Stomach (tissue), 9 donors: ENCODE data around the gene GSG1L. TPM values are rescaled to one million over a fixed set of nuclear protein-coding genes. Genes with fewer than 3 reads are reported as not detected.

Experiments
- DNase-seq, 2 donors: peaks; one replicate each; pipeline versions ENCODE4 v3.0.0 to v3.0.0-alpha.2; 2013 to 2019
- H3K27ac ChIP-seq, 5 donors: fragments of 200-600 bp in 4 of 5; sonication (generic) in 4 of 5; one replicate each; pipeline ENCODE4 v1.5.1; 2013 to 2019; ENCODE audit warnings: mild to moderate bottlenecking in 1 of 5, moderate library complexity in 1 of 5
- H3K27me3 ChIP-seq, 3 donors: fragments of 200-600 bp; sonication (generic); one replicate each; pipeline ENCODE4 v1.5.1; 2017 to 2019; ENCODE audit warnings: mixed run types in 1 of 3
- H3K36me3 ChIP-seq, 4 donors: fragments of 200-600 bp; sonication (generic); 1 replicate in 3 of 4; 2 replicates in 1 of 4; pipeline ENCODE4 v1.5.1; 2016 to 2019
- H3K4me1 ChIP-seq, 4 donors: fragments of 200-600 bp; sonication (generic); one replicate each; pipeline ENCODE4 v1.5.1; 2016 to 2019
- H3K4me3 ChIP-seq, 4 donors: fragments of 200-600 bp; sonication (generic) in 3 of 4; one replicate each; pipeline ENCODE4 v1.5.1; 2016 to 2019; ENCODE audit warnings: mild to moderate bottlenecking in 1 of 4
- H3K9me3 ChIP-seq, 4 donors: fragments of 200-600 bp; sonication (generic); one replicate each; pipeline ENCODE4 v1.5.1; 2016 to 2019
- EP300 ChIP-seq: sonication (generic); formaldehyde crosslinking; IDR thresholded peaks from one replicate; pipeline ENCODE4 v1.6.1; 2017; ENCODE audit warnings: antibody characterized with exemption
- POLR2A ChIP-seq, 4 donors: fragments of 450-650 bp; IDR thresholded peaks; one replicate each; pipeline ENCODE4 v1.6.1; 2016; ENCODE audit warnings: antibody characterized with exemption in 4 of 4, control low read depth in 2 of 4, mild to moderate bottlenecking in 1 of 4, moderate library complexity in 1 of 4
- POLR2AphosphoS5 ChIP-seq, 3 donors: sonication (generic); formaldehyde crosslinking; IDR thresholded peaks; one replicate each; pipeline ENCODE4 v1.6.1; 2016; ENCODE audit warnings: antibody characterized with exemption in 3 of 3
- WGBS, 5 donors: extraction: QIAGEN DNeasy Blood & Tissue Kit in 3 of 5; methylation state at CpG; one replicate each; pipeline versions ENCODE4 v1.1.5 to v1.1.7; 2013 to 2018; 5-methylcytosine and 5-hydroxymethylcytosine counted together
- intact Hi-C: fragments of 100-400 bp; cut with DNase I; formaldehyde crosslinking; loops from one replicate; pipeline ENCODE4 v1.15.1; 2023; ENCODE audit warnings: low total_unique reads
- polyA plus RNA-seq, 3 donors: library from polyadenylated mRNA; stranded (reverse); fragments of 200-250 nt; gene quantifications; one replicate each; pipeline ENCODE4 v1.2.3, GENCODE V29; 2013
- total RNA-seq, 5 donors: library from RNA; depleted of rRNA; stranded (reverse); fragments of >200 nt; gene quantifications; one replicate each; pipeline versions ENCODE4 v1.1.0 to v1.2.3, GENCODE V29; 2014 to 2016
- TF ChIP-seq, protein P1 (sequence below), 7 experiments: fragments of 450-650 bp in 4 of 7; fragments of 200-600 bp in 3 of 7; sonication (generic) in 3 of 7; IDR thresholded peaks; one replicate each; pipeline ENCODE4 v1.5.1; 2016 to 2019; ENCODE audit warnings: antibody characterized with exemption in 7 of 7, control low read depth in 2 of 7, mild to moderate bottlenecking in 1 of 7
- donor health status: healthy with polysubstance abuse.
- donor health status: Bipolar disorder and iron deficiency.
- donor health status: healthy.

Gene GSG1L
- total and polyA plus RNA-seq, 8 donors = 0.06 TPM; not detected in 7

DNA sequence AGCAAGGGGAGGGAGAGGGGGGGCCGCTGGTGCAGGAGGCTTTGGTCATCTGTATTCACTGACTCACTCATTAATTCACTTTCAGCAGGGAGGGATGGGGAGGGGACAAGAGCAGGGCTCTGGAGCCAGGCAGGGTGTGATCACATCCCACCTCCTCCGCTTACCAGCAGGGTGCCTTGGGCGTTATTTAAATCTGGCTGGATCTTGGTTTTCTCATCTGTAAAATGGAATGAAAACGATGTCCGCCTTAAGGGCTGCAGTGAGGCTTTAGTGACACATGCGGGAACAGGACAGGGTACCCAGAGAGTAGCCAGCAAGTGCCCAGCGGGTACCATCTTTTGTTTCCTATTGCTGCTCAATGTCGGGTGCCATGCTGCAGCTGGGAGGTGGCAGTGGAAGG lies 161.0 kb downstream of the GSG1L start:
- WGBS, 5 donors = 77 to 82% (median 80%) methylated on average over 7 to 8 of the region's 8 CpGs
- DNase-seq = no peak
- Histone ChIP-seq H3K27ac (no peak overlapping the region), H3K9me3 (no peaks in the 10 kb centered on the region), H3K4me3 (no peak overlapping the region), H3K27me3 (peaks cover 0 to 44% (median 0%) of the 10 kb centered on the region in 3 donors), H3K4me1 (no peaks in the 10 kb centered on the region), H3K36me3 (no peaks in the 10 kb centered on the region)
- intact Hi-C loops = no loop called here
- no peak for TF ChIP-seq POLR2AphosphoS5 (IDR thresholded peaks at IDR 0.05)
- no peak for TF ChIP-seq EP300
- TF ChIP-seq, protein P1, sequence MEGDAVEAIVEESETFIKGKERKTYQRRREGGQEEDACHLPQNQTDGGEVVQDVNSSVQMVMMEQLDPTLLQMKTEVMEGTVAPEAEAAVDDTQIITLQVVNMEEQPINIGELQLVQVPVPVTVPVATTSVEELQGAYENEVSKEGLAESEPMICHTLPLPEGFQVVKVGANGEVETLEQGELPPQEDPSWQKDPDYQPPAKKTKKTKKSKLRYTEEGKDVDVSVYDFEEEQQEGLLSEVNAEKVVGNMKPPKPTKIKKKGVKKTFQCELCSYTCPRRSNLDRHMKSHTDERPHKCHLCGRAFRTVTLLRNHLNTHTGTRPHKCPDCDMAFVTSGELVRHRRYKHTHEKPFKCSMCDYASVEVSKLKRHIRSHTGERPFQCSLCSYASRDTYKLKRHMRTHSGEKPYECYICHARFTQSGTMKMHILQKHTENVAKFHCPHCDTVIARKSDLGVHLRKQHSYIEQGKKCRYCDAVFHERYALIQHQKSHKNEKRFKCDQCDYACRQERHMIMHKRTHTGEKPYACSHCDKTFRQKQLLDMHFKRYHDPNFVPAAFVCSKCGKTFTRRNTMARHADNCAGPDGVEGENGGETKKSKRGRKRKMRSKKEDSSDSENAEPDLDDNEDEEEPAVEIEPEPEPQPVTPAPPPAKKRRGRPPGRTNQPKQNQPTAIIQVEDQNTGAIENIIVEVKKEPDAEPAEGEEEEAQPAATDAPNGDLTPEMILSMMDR (IDR thresholded peaks at IDR 0.05) = no peak
- TF ChIP-seq POLR2A (IDR thresholded peaks at IDR 0.05) = no peak

DNA sequence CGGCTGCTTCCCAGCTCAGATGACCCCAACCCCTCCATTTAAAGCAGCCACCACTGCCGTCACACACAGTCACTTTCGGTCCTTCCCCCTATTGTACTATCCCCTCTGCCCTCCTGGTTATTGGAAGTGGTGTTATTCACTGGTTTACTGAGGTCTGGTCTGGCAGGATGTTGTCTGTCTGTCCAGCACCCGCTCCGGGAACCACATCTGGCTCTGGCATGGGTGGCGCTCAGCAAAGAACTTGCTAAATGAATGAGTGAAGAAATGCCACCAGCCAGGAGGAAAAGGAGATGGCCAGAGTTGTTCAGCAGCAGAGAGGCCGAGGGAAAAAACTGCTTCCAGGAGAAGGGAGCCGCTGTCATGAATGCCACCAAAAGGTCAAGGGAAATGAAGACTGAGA lies 161.6 kb downstream of the GSG1L start:
- Histone ChIP-seq H3K4me3 (no peak overlapping the region), H3K27me3 (peaks cover 0 to 42% (median 0%) of the 10 kb centered on the region in 3 donors), H3K9me3 (peaks cover 0 to 3% (median under 1%) of the 10 kb centered on the region in 4 donors), H3K36me3 (no peaks in the 10 kb centered on the region), H3K27ac (no peak overlapping the region), H3K4me1 (no peaks in the 10 kb centered on the region)
- no peak for TF ChIP-seq POLR2AphosphoS5 (IDR thresholded peaks at IDR 0.05)
- no peak for DNase-seq
- intact Hi-C loops = no loop called here
- 76 to 82% (median 81%) methylated on average over 8 of the region's 8 CpGs for WGBS, 5 donors

DNA sequence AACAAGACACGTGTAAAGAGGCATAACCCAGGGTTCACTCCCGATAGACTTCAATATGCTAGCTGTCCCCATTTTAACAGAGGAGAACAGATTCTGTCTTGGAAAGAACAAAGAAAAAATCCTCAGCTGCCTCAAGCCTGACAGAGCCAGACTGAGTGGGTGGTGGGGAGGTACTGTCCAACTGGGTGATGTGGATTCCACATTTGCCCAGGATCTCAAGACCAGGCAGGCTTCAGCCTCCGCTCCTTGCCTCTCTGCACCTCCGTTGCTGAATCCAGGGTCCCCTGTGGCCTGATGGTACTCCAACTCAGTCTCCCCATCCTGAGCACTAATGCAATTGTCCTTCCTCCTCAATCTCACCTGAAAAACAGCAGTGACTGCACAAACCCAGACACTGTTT lies 163.8 kb downstream of the GSG1L start:
- H3K27me3 ChIP-seq = peaks cover 0 to 48% (median 0%) of the 10 kb centered on the region in 3 donors
- DNase-seq = no peak
- no peaks in the 10 kb centered on the region for H3K4me1 ChIP-seq
- H3K27ac ChIP-seq = no peak overlapping the region
- intact Hi-C loops = no loop called here
- H3K4me3 ChIP-seq = no peak overlapping the region
- no peaks in the 10 kb centered on the region for H3K36me3 ChIP-seq
- TF ChIP-seq POLR2A (IDR thresholded peaks at IDR 0.05) = no peak
- no peak for TF ChIP-seq POLR2AphosphoS5 (IDR thresholded peaks at IDR 0.05)
- TF ChIP-seq EP300 = no peak
- TF ChIP-seq, protein P1 (IDR thresholded peaks at IDR 0.05) = no peak
- H3K9me3 ChIP-seq = peaks cover 0 to 9% (median 4%) of the 10 kb centered on the region in 4 donors
- 66 to 83% (median 73%) methylated on average over 4 of the region's 4 CpGs for WGBS, 5 donors

DNA sequence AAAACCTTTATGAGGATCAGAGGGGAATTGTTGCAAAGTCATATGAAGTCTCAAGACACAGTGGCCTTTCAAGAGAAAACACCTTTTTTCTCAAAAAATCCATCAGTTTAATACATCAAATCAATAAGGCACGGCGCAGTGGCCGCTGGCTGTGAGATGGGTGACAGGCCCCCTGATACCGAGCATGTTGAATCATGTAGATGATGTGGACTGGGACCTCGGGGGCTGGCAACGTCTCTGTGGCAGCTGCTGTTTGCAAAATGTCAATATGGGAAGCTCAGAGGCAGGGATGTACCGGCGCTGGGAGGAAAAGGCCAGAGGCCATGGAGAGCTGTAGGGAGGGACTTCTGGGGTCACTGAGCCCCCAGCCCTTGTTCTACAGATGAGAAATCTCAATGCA lies 169.1 kb downstream of the GSG1L start:
- H3K4me1 ChIP-seq = no peaks in the 10 kb centered on the region
- WGBS, 5 donors = 48 to 68% (median 56%) methylated on average over 8 of the region's 8 CpGs
- no peak for DNase-seq
- TF ChIP-seq POLR2AphosphoS5 (IDR thresholded peaks at IDR 0.05) (no peak), EP300 (no peak), POLR2A (IDR thresholded peaks at IDR 0.05) (no peak)
- TF ChIP-seq, protein P1 (IDR thresholded peaks at IDR 0.05) = no peak
- no peak overlapping the region for H3K27ac ChIP-seq
- H3K27me3 ChIP-seq = peaks cover 0 to 63% (median 0%) of the 10 kb centered on the region in 3 donors
- intact Hi-C loops = no loop called here
- peaks cover 0 to 9% (median 4%) of the 10 kb centered on the region in 4 donors for H3K9me3 ChIP-seq
- H3K4me3 ChIP-seq = no peak overlapping the region
- H3K36me3 ChIP-seq = no peaks in the 10 kb centered on the region

DNA sequence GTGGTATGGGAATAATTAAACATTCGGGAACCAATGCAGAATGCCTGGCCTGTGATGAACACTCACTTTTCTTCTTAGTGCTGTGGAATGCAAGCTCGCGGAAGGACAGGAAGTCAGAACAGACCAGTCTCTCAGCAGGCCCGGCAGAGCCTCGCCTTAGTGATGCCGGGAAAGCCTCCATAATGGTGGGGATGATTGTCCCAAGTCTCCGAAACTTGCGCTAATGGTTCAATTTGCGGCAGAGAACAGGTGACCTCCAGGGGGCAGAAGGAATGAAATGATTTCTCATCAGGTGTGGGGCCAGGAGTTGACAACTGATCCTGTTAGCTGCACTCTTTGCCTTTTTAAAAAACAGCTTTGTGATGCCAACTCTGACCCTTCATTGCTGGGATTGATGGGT lies 170.6 kb downstream of the GSG1L start:
- intact Hi-C loops = no loop called here
- Histone ChIP-seq H3K36me3 (no peaks in the 10 kb centered on the region), H3K27me3 (peaks cover 0 to 76% (median 2%) of the 10 kb centered on the region in 3 donors), H3K4me1 (no peaks in the 10 kb centered on the region), H3K4me3 (no peak overlapping the region), H3K9me3 (peaks cover 0 to 9% (median 4%) of the 10 kb centered on the region in 4 donors), H3K27ac (no peak overlapping the region)
- TF ChIP-seq POLR2A (IDR thresholded peaks at IDR 0.05) (no peak), POLR2AphosphoS5 (IDR thresholded peaks at IDR 0.05) (no peak), EP300 (no peak)
- TF ChIP-seq, protein P1 (IDR thresholded peaks at IDR 0.05) = no peak
- no peak for DNase-seq
- 36 to 47% (median 39%) methylated on average over 9 of the region's 9 CpGs for WGBS, 5 donors
